ENCODE data around the gene RPL38.

- TF ChIP-seq CTCF (IDR thresholded peaks at IDR 0.05) (no peak), EZH2phosphoT487 (IDR thresholded peaks at IDR 0.05) (no peak)
These were observed 2.9 kb downstream of the RPL38 start for GRCh38 chr17:74206332-74206818.
